Smooth muscle cell (in vitro differentiated cells): ENCODE measurements around the gene ULK4. TPM values are rescaled to one million over a fixed set of nuclear protein-coding genes. Genes with fewer than 3 reads are reported as not detected.

Experiments
- DNase-seq: peaks from one replicate; lab custom pipeline; 2025; ENCODE audit not compliant: unreplicated experiment; lab: John Stamatoyannopoulos, UW
- H2AFZ ChIP-seq: fragments of 200-600 bp; sonication (generic); 2 replicates; pipeline ENCODE4 v1.6.0; 2016; ENCODE audit warnings: antibody characterized with exemption, low read depth, mild to moderate bottlenecking
- H3F3A ChIP-seq: fragments of 200-600 bp; sonication (generic); 2 replicates; pipeline ENCODE4 v1.6.0; 2017; ENCODE audit warnings: antibody characterized with exemption, low read depth
- H3K27ac ChIP-seq: fragments of 200-600 bp; sonication (generic); 2 replicates; pipeline ENCODE4 v1.5.1; 2016; ENCODE audit warnings: low read depth, mild to moderate bottlenecking
- H3K27me3 ChIP-seq: fragments of 200-600 bp; sonication (generic); 2 replicates; pipeline ENCODE4 v1.6.1; 2016; ENCODE audit warnings: low read depth, mild to moderate bottlenecking
- H3K36me3 ChIP-seq: fragments of 200-600 bp; sonication (generic); 2 replicates; pipeline ENCODE4 v1.5.1; 2016; ENCODE audit warnings: low read depth
- H3K4me1 ChIP-seq: fragments of 200-600 bp; sonication (generic); 2 replicates; pipeline ENCODE4 v1.5.1; 2016; ENCODE audit warnings: low read depth
- H3K4me2 ChIP-seq: fragments of 200-600 bp; sonication (generic); 2 replicates; pipeline ENCODE4 v1.6.0; 2016; ENCODE audit warnings: mild to moderate bottlenecking
- H3K4me3 ChIP-seq: fragments of 200-600 bp; sonication (generic); 2 replicates; pipeline ENCODE4 v1.5.1; 2016; ENCODE audit warnings: mild to moderate bottlenecking
- H3K79me2 ChIP-seq: fragments of 200-600 bp; sonication (generic); 2 replicates; pipeline ENCODE4 v1.6.0; 2016; ENCODE audit warnings: low read depth, mild to moderate bottlenecking
- H3K9ac ChIP-seq: fragments of 200-600 bp; sonication (generic); 2 replicates; pipeline ENCODE4 v1.6.0; 2016; ENCODE audit warnings: low read depth
- H3K9me3 ChIP-seq: fragments of 200-600 bp; sonication (generic); replicated peaks from 2 replicates; pipeline ENCODE4 v1.5.1; 2016; ENCODE audit warnings: low read depth
- H4K20me1 ChIP-seq: fragments of 200-600 bp; sonication (generic); 2 replicates; pipeline ENCODE4 v1.6.0; 2016; ENCODE audit warnings: low read depth
- WGBS: methylation state at CpG from one replicate; pipeline ENCODE4 v1.1.7; 2016; ENCODE audit warnings: low lambda C conversion rate; 5-methylcytosine and 5-hydroxymethylcytosine counted together
- polyA plus RNA-seq: library from polyadenylated mRNA; unstranded; fragments of >200 nt; fragmentation: Nextera tagmentation; extraction: Ambion mirVana; gene quantifications from 2 replicates; pipeline ENCODE4 v1.2.1, GENCODE V29; 2016
- total RNA-seq: library from RNA; depleted of rRNA; stranded (reverse); fragments of >200 nt; gene quantifications from 2 replicates; pipeline ENCODE4 v1.2.3, GENCODE V29; 2014
- TF ChIP-seq, protein P1 (sequence below): fragments of 200-600 bp; sonication (generic); IDR thresholded peaks from 2 replicates; pipeline ENCODE4 v1.5.1; 2017; ENCODE audit warnings: borderline replicate concordance, mild to moderate bottlenecking, antibody characterized with exemption; ENCODE audit not compliant: insufficient read depth, poor library complexity, severe bottlenecking

The ULK4 gene
- total and polyA plus RNA-seq, 2 experiments from 2014 or later = 4.3 to 14.2 TPM

DNA sequence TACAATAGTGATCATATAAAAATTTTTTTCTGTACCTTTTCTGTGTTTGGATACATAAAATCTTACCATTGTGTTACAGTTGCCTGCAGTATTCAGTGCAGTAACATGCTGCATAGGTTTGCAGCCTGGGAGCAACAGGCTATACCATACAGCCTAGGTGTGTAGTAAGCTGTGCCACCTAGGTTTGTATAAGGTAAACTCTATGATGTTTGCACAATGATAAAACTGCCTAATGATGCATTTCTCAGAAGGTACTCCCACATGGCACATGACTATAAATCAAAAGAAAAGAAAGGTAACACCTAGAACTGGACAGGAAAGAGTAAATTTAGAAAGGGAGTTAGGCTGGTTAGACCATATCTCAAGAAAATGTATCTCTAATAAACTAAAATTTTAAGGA is 293.5 kb downstream of the ULK4 start:
- no peaks in the 10 kb centered on the region for H3K27me3 ChIP-seq
- TF ChIP-seq, protein P1, sequence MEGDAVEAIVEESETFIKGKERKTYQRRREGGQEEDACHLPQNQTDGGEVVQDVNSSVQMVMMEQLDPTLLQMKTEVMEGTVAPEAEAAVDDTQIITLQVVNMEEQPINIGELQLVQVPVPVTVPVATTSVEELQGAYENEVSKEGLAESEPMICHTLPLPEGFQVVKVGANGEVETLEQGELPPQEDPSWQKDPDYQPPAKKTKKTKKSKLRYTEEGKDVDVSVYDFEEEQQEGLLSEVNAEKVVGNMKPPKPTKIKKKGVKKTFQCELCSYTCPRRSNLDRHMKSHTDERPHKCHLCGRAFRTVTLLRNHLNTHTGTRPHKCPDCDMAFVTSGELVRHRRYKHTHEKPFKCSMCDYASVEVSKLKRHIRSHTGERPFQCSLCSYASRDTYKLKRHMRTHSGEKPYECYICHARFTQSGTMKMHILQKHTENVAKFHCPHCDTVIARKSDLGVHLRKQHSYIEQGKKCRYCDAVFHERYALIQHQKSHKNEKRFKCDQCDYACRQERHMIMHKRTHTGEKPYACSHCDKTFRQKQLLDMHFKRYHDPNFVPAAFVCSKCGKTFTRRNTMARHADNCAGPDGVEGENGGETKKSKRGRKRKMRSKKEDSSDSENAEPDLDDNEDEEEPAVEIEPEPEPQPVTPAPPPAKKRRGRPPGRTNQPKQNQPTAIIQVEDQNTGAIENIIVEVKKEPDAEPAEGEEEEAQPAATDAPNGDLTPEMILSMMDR = no peak

DNA sequence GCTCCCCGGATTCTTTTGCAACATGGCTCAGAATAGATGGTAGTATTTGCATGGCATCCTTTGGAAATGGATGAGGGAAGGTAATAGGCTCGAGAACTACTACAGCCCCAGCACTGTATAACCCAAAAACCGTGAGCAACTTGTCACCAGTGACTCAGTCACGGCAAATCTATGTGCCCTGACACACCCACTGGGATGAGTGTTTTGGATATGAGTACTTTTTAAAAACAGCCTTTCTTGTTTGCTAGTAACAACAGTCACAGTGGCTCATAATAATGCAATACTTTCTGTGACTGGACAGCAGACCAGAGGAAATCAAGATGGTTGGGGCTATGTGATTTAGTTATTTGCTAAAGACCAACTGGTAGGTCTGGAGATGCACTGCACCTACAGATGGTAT is 299.6 kb downstream of the ULK4 start:
- Histone ChIP-seq H3K27ac (no peak overlapping the region), H4K20me1 (no peaks in the 10 kb centered on the region), H3F3A (no peaks in the 10 kb centered on the region), H3K4me1 (no peaks in the 10 kb centered on the region), H3K9ac (no peak overlapping the region), H3K79me2 (no peaks in the 10 kb centered on the region), H3K36me3 (peaks cover 9% of the 10 kb centered on the region), H3K4me3 (no peak overlapping the region), H3K9me3 (no peaks in the 10 kb centered on the region), H3K4me2 (no peak overlapping the region), H2AFZ (no peak overlapping the region), H3K27me3 (no peaks in the 10 kb centered on the region)
- TF ChIP-seq, protein P1 = no peak
- no peak for DNase-seq
- WGBS = 94% methylated on average over 4 of the region's 4 CpGs

More for the DNA sequence above, 293.5 kb downstream of the ULK4 start:
- Histone ChIP-seq H3K4me3 (no peak overlapping the region), H3K9me3 (no peaks in the 10 kb centered on the region), H2AFZ (no peak overlapping the region), H3F3A (no peaks in the 10 kb centered on the region), H3K4me2 (no peak overlapping the region), H4K20me1 (no peaks in the 10 kb centered on the region), H3K79me2 (no peaks in the 10 kb centered on the region), H3K27ac (no peak overlapping the region), H3K4me1 (no peaks in the 10 kb centered on the region), H3K36me3 (peaks cover 12% of the 10 kb centered on the region), H3K9ac (no peak overlapping the region)
- no peak for DNase-seq

GRCh38 chr3:41661796-41662195 is 300.1 kb downstream of the ULK4 start:
- TF ChIP-seq, protein P1 = no peak
- Histone ChIP-seq H4K20me1 (no peaks in the 10 kb centered on the region), H3K27me3 (no peaks in the 10 kb centered on the region), H3K9me3 (no peaks in the 10 kb centered on the region), H3K36me3 (peaks cover 9% of the 10 kb centered on the region), H3K9ac (no peak overlapping the region), H2AFZ (no peak overlapping the region), H3F3A (no peaks in the 10 kb centered on the region), H3K4me2 (no peak overlapping the region), H3K4me1 (no peaks in the 10 kb centered on the region), H3K27ac (no peak overlapping the region), H3K79me2 (no peaks in the 10 kb centered on the region), H3K4me3 (no peak overlapping the region)
- DNase-seq = no peak
- 90% methylated on average over 3 of the region's 3 CpGs for WGBS

- H3K79me2 ChIP-seq = no peaks in the 10 kb centered on the region
- H4K20me1 ChIP-seq = no peaks in the 10 kb centered on the region
- H3K27me3 ChIP-seq = no peaks in the 10 kb centered on the region
- H2AFZ ChIP-seq = no peak overlapping the region
- H3F3A ChIP-seq = no peaks in the 10 kb centered on the region
- H3K36me3 ChIP-seq = peaks cover 9% of the 10 kb centered on the region
- H3K4me2 ChIP-seq = no peak overlapping the region
- no peaks in the 10 kb centered on the region for H3K4me1 ChIP-seq
- H3K9me3 ChIP-seq = no peaks in the 10 kb centered on the region
- H3K27ac ChIP-seq = no peak overlapping the region
- TF ChIP-seq, protein P1 = no peak
- DNase-seq = no peak
- H3K9ac ChIP-seq = no peak overlapping the region
- no peak overlapping the region for H3K4me3 ChIP-seq
- 91% methylated on average over 1 of the region's 1 CpG for WGBS
These were observed 301.4 kb downstream of the ULK4 start for GRCh38 chr3:41660510-41660909.
